Measurements from ENCODE around the gene HACD3. TPM values are rescaled to one million over a fixed set of nuclear protein-coding genes. Genes with fewer than 3 reads are reported as not detected.
A peak's percentile ranks its signal among the peaks of the same experiment; 100 is the strongest.

HACD3 gene
- total RNA-seq, 4 donors from 2014 or later: 103 to 172 (median 128) TPM

DNA sequence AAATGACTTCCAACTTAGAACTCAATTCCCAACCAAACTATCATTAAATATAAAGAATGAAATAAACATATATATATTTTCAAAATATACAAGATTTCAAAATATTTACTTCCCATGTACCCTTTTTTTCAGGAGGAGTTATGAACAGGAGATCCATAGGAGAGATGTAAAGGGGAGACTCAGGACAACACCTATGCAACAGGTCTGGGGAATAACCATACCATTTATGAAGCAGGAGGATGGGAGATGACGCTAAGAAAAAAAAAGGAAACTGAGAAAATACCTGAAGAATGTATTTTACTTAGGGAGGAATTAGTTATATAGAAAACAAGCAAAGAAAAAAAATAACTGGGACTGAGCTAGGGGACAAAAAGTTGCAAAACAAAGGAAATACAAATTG is 56.8 kb downstream of the HACD3 start:
- Histone ChIP-seq H3K4me3 (replicated peaks in 1 of 3) (no peak overlapping the region), H3K9me3 (no peaks in the 10 kb centered on the region), H3K4me1 (peaks cover 5 to 7% of the 10 kb centered on the region in 2 donors), H3K36me3 (peaks cover 43 to 49% of the 10 kb centered on the region in 2 donors), H3K27me3 (no peaks in the 10 kb centered on the region), H3K27ac (no peak overlapping the region)
- TF ChIP-seq POLR2A (IDR thresholded peaks at IDR 0.05): no peak
- TF ChIP-seq CTCF (IDR thresholded peaks at IDR 0.05): no peak
- no peak for DNase-seq
- 96 to 98% methylated on average over 1 of the region's 1 CpG for WGBS, 2 donors
- intact Hi-C loops (cut with DNase I): loop anchor here (10.0 kb wide), 1 partner anchor 182 kb away; no protein-coding TSS in a partner anchor

DNA sequence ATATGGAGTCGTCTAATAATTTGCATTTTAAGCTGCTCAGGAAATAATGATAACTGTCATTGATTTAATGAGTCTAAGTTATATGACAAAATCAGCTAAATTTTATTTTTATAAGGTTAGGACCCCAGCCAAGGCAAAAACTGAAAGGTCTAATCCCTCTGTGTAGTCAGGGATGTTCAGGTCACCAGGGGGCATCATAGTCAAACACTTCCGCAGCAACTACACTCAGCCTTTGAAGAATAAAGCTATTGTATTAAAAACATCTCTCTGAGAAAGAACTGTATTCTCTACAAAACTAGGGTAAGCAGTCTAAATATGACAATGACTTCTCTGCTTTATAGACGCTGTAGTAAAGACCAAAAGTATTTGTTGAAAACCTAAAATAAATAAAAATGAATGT is 65.7 kb downstream of the HACD3 start:
- Histone ChIP-seq H3K4me1 (no peaks in the 10 kb centered on the region), H3K27ac (no peak overlapping the region), H3K27me3 (no peaks in the 10 kb centered on the region), H3K36me3 (peaks cover 55 to 56% of the 10 kb centered on the region in 2 donors), H3K4me3 (replicated peaks in 1 of 3) (no peak overlapping the region), H3K9me3 (no peaks in the 10 kb centered on the region)
- no peak for DNase-seq
- no peak for TF ChIP-seq POLR2A (IDR thresholded peaks at IDR 0.05)
- peak in 1 of 6 experiments; percentile 8 for TF ChIP-seq CTCF (IDR thresholded peaks at IDR 0.05)
- intact Hi-C loops (cut with DNase I): no loop called here
- 84 to 87% methylated on average over 3 of the region's 3 CpGs for WGBS, 2 donors

GRCh38 chr15:65598468-65598867 is 68.2 kb downstream of the HACD3 start:
- Histone ChIP-seq H3K27ac (no peak overlapping the region), H3K4me3 (replicated peaks in 1 of 3) (no peak overlapping the region), H3K36me3 (peaks cover 33 to 47% of the 10 kb centered on the region in 2 donors), H3K27me3 (no peaks in the 10 kb centered on the region), H3K4me1 (no peaks in the 10 kb centered on the region), H3K9me3 (no peaks in the 10 kb centered on the region)
- intact Hi-C loops (cut with DNase I): no loop called here
- TF ChIP-seq CTCF (IDR thresholded peaks at IDR 0.05) (no peak), POLR2A (IDR thresholded peaks at IDR 0.05) (no peak)
- WGBS, 2 donors: 96 to 99% methylated on average over 2 of the region's 2 CpGs
- no peak for DNase-seq

GRCh38 chr15:65599677-65600076 is 69.4 kb downstream of the HACD3 start:
- Histone ChIP-seq H3K36me3 (peaks cover 32 to 45% of the 10 kb centered on the region in 2 donors), H3K27ac (no peak overlapping the region), H3K4me3 (replicated peaks in 1 of 3) (no peak overlapping the region), H3K27me3 (no peaks in the 10 kb centered on the region), H3K4me1 (no peaks in the 10 kb centered on the region), H3K9me3 (no peaks in the 10 kb centered on the region)
- TF ChIP-seq CTCF (IDR thresholded peaks at IDR 0.05) (no peak), POLR2A (IDR thresholded peaks at IDR 0.05) (no peak)
- DNase-seq: no peak
- WGBS, 2 donors: 94 to 95% methylated on average over 5 of the region's 5 CpGs
- intact Hi-C loops (cut with DNase I): loop anchor here (10.0 kb wide), 1 partner anchor 65 kb away; the partner anchor contains the start of gene HACD3

DNA sequence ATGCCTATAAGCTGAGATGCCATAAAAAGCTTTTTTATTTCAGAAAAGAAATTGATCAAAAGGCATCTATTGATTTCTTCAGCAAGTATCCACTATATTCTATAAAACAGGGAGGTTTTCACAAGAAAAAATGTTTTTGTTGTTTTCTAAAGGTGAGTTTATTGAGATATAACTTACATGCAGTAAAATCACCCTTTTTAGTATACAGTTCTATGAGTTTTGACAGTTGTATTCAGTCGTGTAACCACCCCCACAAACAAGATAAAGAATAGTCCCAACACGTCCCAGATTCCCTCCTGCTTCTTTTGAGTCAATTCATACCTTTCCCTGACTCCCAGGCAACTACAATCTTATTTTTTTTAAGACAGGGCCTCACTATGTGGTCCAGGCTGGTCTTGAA is 72.9 kb downstream of the HACD3 start:
- no peaks in the 10 kb centered on the region for H3K27me3 ChIP-seq
- H3K4me3 ChIP-seq (replicated peaks in 1 of 3): no peak overlapping the region
- intact Hi-C loops (cut with DNase I): loop anchor here (10.0 kb wide), 1 partner anchor 68 kb away; the partner anchor contains the start of gene HACD3
- WGBS, 2 donors: 92 to 99% methylated on average over 2 of the region's 2 CpGs
- no peak for DNase-seq
- no peaks in the 10 kb centered on the region for H3K9me3 ChIP-seq
- peaks cover 20 to 21% of the 10 kb centered on the region in 2 donors for H3K36me3 ChIP-seq
- TF ChIP-seq CTCF (IDR thresholded peaks at IDR 0.05) (no peak), POLR2A (IDR thresholded peaks at IDR 0.05) (no peak)
- H3K27ac ChIP-seq: no peak overlapping the region
- H3K4me1 ChIP-seq: no peaks in the 10 kb centered on the region
